Heart right ventricle (tissue), 16 donors: ENCODE results near the gene ADAM12. TPM values are rescaled to one million over a fixed set of nuclear protein-coding genes. Genes with fewer than 3 reads are reported as not detected.

Source experiments
- ATAC-seq, 8 donors: fragments of 200-7000 bp; cut with Tn5 transposase; one replicate each; pipeline ENCODE4 v1.9.1; 2020; ENCODE audit warnings: mild to moderate bottlenecking in 8 of 8, moderate library complexity in 8 of 8, moderate number of reproducible peaks in 1 of 8
- DNase-seq, 2 donors: peaks; one replicate each; pipeline ENCODE4 v3.0.0-alpha.2; 2020
- H3K27ac ChIP-seq, 10 donors: fragments of 200-600 bp; sonication (generic) in 2 of 10; one replicate each; pipeline versions ENCODE4 v1.5.0 to v1.8.0; 2020 to 2022; ENCODE audit warnings: mild to moderate bottlenecking in 3 of 10
- H3K27me3 ChIP-seq, 7 donors: fragments of 200-600 bp; one replicate each; pipeline ENCODE4 v1.8.0; 2021 to 2022; ENCODE audit warnings: mild to moderate bottlenecking in 2 of 7
- H3K36me3 ChIP-seq, 9 donors: fragments of 200-600 bp; sonication (generic) in 1 of 9; one replicate each; pipeline versions ENCODE4 v1.5.0 to v1.8.0; 2020 to 2022; ENCODE audit warnings: mild to moderate bottlenecking in 2 of 9
- H3K4me1 ChIP-seq, 9 donors: fragments of 200-600 bp; sonication (generic) in 1 of 9; one replicate each; pipeline versions ENCODE4 v1.5.0 to v1.8.0; 2020 to 2022; ENCODE audit warnings: mild to moderate bottlenecking in 4 of 9
- H3K4me3 ChIP-seq, 10 donors: fragments of 200-600 bp; sonication (generic) in 2 of 10; one replicate each; pipeline versions ENCODE4 v1.5.0 to v1.8.0; 2020 to 2022; ENCODE audit warnings: mild to moderate bottlenecking in 7 of 10, moderate library complexity in 2 of 10
- H3K9me3 ChIP-seq, 11 donors: fragments of 200-600 bp in 10 of 11; sonication (generic) in 2 of 11; one replicate each; pipeline versions ENCODE4 v1.5.0 to v1.8.0; 2013 to 2022; ENCODE audit warnings: mild to moderate bottlenecking in 2 of 11, control low read depth in 1 of 11, moderate library complexity in 1 of 11
- WGBS, 2 donors: extraction: QIAGEN DNeasy Blood & Tissue Kit; methylation state at CpG; one replicate each; pipeline ENCODE4 v1.1.7; 2013; ENCODE audit warnings: inconsistent platforms in 1 of 2; 5-methylcytosine and 5-hydroxymethylcytosine counted together
- intact Hi-C, 10 donors: fragments of 100-400 bp; cut with DNase I; formaldehyde crosslinking; loops; one replicate each; pipeline versions ENCODE4 v1.11.1 to v1.14.2; 2022
- polyA plus RNA-seq, 2 donors: library from polyadenylated mRNA; stranded (reverse); fragments of 200-250 nt; gene quantifications; one replicate each; pipeline ENCODE4 v1.2.3, GENCODE V29; 2013
- total RNA-seq, 10 donors: library from RNA; stranded (reverse); fragmentation: NEBNext Ultra II Directional in 3 of 10; extraction: Animal tissue kit (Norgen Biotek cat#: 25700) in 3 of 10; gene quantifications; one replicate each; pipeline versions ENCODE4 v1.2.1 to v1.2.4, GENCODE V29; 2021 to 2023
- TF ChIP-seq, protein P1 (sequence below), 9 donors: fragments of 200-600 bp; sonication (generic) in 2 of 9; IDR thresholded peaks; one replicate each; pipeline versions ENCODE4 v1.5.0 to v1.8.0; 2021 to 2022; ENCODE audit warnings: antibody characterized with exemption in 9 of 9, mild to moderate bottlenecking in 5 of 9, moderate library complexity in 1 of 9
- donor health status: Arrhythmogenic right ventricular cardiomyopathy.
- donor health status: ischemic (EF 13 %, LVEDD 7.1; RV severe dilation, severe dysfunction).
- donor health status: healthy with polysubstance abuse.
- donor health status: DM: no; HTN: yes; CAD: no.
- donor health status: DM: no; HTN: no; CAD: no.
- donor health status: ischemic (EF 25% LVEDD 6.9; RV normal size, moderate dysfunction).
- donor health status: ischemic (EF 25% LVEDD 5.7; RV mildly dilated, moderate dysfunction).
- donor health status: healthy.
- donor health status: DM: yes; HTN: yes; CAD: no.
- donor health status: Ischemic cardiomyopathy.
- donor health status: ischemic (EF 35%, LVEDD 5.7; RV mildly dilated, moderate dysfunction).
- donor health status: nonischemic (EF 11% LVEDD 7.7; RV severe dilation, severe dysfunction).
- donor health status: DM: yes; HTN: yes; CAD: no.
- donor health status: PGD.
- donor health status: ischemic (EF 29% LVEDD 5.4; RV normal size, mild dysfunction).
- donor health status: nonischemic (EF 23%, LVEDD 6.1; RV moderate dilation, normal function).

The ADAM12 gene
- total and polyA plus RNA-seq, 12 donors = 0.07 to 6.9 (median 0.47) TPM

DNA sequence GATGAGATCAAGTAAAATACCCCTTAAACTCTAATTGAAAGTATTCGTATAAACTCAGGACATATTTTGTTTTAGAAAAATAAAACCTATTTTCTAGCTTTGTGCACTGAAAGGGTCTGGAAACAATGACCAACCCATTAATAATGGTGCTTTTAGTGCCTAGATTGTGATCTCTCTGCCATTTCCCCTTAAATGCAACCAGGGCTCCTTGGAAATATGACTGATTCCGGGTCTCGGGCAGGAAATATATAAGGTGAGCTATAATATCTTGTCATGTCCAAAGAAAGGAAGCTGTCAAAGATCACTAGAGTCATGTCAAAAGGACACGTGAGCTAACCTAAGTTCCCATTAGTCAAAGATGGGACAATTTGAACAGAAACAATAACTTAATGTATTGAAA is 12.4 kb upstream of the ADAM12 start:
- H3K27me3 ChIP-seq = peaks cover 0 to 22% (median 0%) of the 10 kb centered on the region in 7 donors
- TF ChIP-seq, protein P1, sequence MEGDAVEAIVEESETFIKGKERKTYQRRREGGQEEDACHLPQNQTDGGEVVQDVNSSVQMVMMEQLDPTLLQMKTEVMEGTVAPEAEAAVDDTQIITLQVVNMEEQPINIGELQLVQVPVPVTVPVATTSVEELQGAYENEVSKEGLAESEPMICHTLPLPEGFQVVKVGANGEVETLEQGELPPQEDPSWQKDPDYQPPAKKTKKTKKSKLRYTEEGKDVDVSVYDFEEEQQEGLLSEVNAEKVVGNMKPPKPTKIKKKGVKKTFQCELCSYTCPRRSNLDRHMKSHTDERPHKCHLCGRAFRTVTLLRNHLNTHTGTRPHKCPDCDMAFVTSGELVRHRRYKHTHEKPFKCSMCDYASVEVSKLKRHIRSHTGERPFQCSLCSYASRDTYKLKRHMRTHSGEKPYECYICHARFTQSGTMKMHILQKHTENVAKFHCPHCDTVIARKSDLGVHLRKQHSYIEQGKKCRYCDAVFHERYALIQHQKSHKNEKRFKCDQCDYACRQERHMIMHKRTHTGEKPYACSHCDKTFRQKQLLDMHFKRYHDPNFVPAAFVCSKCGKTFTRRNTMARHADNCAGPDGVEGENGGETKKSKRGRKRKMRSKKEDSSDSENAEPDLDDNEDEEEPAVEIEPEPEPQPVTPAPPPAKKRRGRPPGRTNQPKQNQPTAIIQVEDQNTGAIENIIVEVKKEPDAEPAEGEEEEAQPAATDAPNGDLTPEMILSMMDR (IDR thresholded peaks at IDR 0.05) = no peak
- H3K27ac ChIP-seq = no peak overlapping the region
- no peaks in the 10 kb centered on the region for H3K4me1 ChIP-seq
- 73 to 80% methylated on average over 4 of the region's 4 CpGs for WGBS, 2 donors
- H3K4me3 ChIP-seq = no peak overlapping the region
- ATAC-seq (no peak), DNase-seq (no peak)
- H3K36me3 ChIP-seq = no peaks in the 10 kb centered on the region
- H3K9me3 ChIP-seq = peaks cover 0 to 2% (median 0%) of the 10 kb centered on the region in 11 donors
- intact Hi-C loops = no loop called here

DNA sequence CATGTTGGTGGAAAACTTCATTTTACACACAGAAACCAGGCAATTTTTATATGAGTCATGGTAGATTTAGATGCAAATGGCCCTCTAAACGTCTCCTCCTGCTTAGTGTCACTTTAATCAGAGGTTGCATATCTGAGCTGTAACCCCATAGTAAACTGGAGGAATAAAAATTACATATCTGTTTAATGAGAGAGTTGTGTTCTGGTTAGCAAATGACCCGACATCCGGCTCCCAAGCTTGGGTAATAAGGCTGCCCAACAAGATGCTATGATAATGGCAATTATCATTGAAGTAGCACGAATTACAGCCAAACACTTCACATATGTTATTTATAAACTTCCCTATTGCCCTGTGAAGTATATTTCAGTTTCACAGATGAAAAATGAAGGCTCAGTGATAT is 10.6 kb upstream of the ADAM12 start:
- no peaks in the 10 kb centered on the region for H3K4me1 ChIP-seq
- H3K27me3 ChIP-seq = peaks cover 0 to 21% (median 0%) of the 10 kb centered on the region in 7 donors
- TF ChIP-seq, protein P1 (IDR thresholded peaks at IDR 0.05) = no peak
- DNase-seq = no peak
- H3K9me3 ChIP-seq = peaks cover 0 to under 1% (median 0%) of the 10 kb centered on the region in 11 donors
- H3K36me3 ChIP-seq = no peaks in the 10 kb centered on the region
- 75% methylated on average over 4 of the region's 4 CpGs for WGBS, 2 donors
- no peak overlapping the region for H3K27ac ChIP-seq
- no peak for ATAC-seq
- intact Hi-C loops = no loop called here
- H3K4me3 ChIP-seq = no peak overlapping the region

- Histone ChIP-seq H3K4me1 (no peaks in the 10 kb centered on the region), H3K36me3 (no peaks in the 10 kb centered on the region), H3K27me3 (peaks cover 0 to 21% (median 0%) of the 10 kb centered on the region in 7 donors), H3K27ac (peak overlapping the region in 1 of 10 donors; percentile 23), H3K4me3 (no peak overlapping the region), H3K9me3 (peaks cover 0 to 6% (median 0%) of the 10 kb centered on the region in 11 donors)
- DNase-seq (no peak), ATAC-seq (no peak)
- WGBS, 2 donors = 71 to 76% methylated on average over 3 of the region's 3 CpGs
- intact Hi-C loops = no loop called here
- TF ChIP-seq, protein P1 (IDR thresholded peaks at IDR 0.05) = no peak
Measured at GRCh38 chr10:126398383-126398743, 10.1 kb upstream of the ADAM12 start.

DNA sequence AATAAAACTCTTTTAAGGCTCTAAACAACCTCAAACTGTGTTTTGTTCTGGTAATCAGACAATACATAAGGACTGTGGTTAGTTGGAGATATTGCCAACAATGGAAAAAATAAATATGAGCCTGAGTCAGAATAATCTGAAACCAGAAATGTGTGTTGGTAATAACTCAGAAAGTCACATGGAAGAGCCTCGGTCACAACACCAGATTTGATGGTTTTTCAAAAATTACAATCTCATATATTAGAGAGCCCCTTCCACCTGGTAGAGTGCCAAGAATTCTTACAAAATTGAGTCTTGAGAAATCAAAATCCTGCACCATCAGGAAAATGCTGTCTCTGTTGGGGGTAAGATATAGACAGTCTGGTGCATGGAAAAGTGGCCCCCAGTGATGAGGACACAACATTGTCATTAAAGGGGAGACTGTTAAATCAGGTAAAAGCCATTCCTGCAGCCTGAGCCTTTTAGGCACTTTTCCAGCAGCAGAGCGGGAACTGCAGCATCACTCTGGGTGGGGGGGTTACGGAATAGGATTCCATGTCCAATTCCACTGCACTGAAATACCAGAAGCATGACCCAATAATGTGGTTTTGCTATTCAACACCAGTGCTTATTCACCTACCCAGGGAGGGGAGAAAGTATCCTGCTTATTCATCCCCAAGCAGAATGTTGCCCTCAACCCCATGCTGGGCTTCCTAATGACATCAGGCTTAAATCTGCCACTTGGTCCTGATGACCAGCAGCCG is 9.5 kb upstream of the ADAM12 start:
- H3K27me3 ChIP-seq = peaks cover 0 to 23% (median 0%) of the 10 kb centered on the region in 7 donors
- intact Hi-C loops = no loop called here

More for the DNA sequence above, 9.5 kb upstream of the ADAM12 start:
- 73 to 81% methylated on average over 4 of the region's 4 CpGs for WGBS, 2 donors
- no peak for DNase-seq
- H3K36me3 ChIP-seq = no peaks in the 10 kb centered on the region
- no peak overlapping the region for H3K4me3 ChIP-seq
- TF ChIP-seq, protein P1 (IDR thresholded peaks at IDR 0.05) = no peak
- H3K27ac ChIP-seq = peak overlapping the region in 1 of 10 donors; percentile 46
- peaks cover 0 to 9% (median 0%) of the 10 kb centered on the region in 11 donors for H3K9me3 ChIP-seq
- ATAC-seq = no peak
- H3K4me1 ChIP-seq = no peaks in the 10 kb centered on the region
